PC-3 (cell line): Measurements from ENCODE around the gene CNTN1. TPM values are rescaled to one million over a fixed set of nuclear protein-coding genes. Genes with fewer than 3 reads are reported as not detected.

Experiments
- ATAC-seq: fragments of 200-7000 bp; cut with Tn5 transposase; 2 replicates; pipeline ENCODE4 v1.9.1; 2020; ENCODE audit warnings: mild to moderate bottlenecking, moderate library complexity
- BruUV-seq: library from RNA; stranded (reverse); fragments of 400-500 nt; replicated peaks from 2 replicates; lab custom pipeline; 2021; lab: Mats Ljungman, UMichigan
- CTCF ChIA-PET: fragments of 300-600 bp; sonication (Branson Sonifier 250); formaldehyde crosslinking; loops from one replicate; lab custom pipeline; 2022; ENCODE audit warnings: antibody characterized with exemption; lab: Charles Lee
- POLR2A ChIA-PET: fragments of 300-600 bp; sonication (Branson Sonifier 250); formaldehyde crosslinking; loops from one replicate; lab custom pipeline; 2022; ENCODE audit warnings: antibody characterized with exemption; ENCODE audit not compliant: unreplicated experiment; lab: Charles Lee
- DNase-seq: peaks from one replicate; pipeline ENCODE4 v3.0.0-alpha.2; 2015
- H2AFZ ChIP-seq: fragments of 300-600 bp; sonication (generic); 2 replicates; pipeline ENCODE4 v1.6.0; 2016; ENCODE audit warnings: antibody characterized with exemption, low read length
- H3F3A ChIP-seq: fragments of 300-600 bp; sonication (generic); one replicate; pipeline ENCODE4 v1.6.0; 2017; ENCODE audit warnings: antibody characterized with exemption, low read length, control low read depth, mild to moderate bottlenecking; ENCODE audit not compliant: unreplicated experiment
- H3K27ac ChIP-seq: fragments of 300-600 bp; sonication (generic); 2 replicates; pipeline ENCODE4 v1.5.1; 2016; ENCODE audit warnings: mild to moderate bottlenecking, low read length
- H3K27me3 ChIP-seq: fragments of 300-600 bp; sonication (generic); 2 replicates; pipeline ENCODE4 v1.6.1; 2016; ENCODE audit warnings: low read length, mixed read lengths
- H3K36me3 ChIP-seq: fragments of 300-600 bp; sonication (generic); 2 replicates; pipeline ENCODE4 v1.6.1; 2016; ENCODE audit warnings: low read depth, mixed run types, low read length, mixed read lengths
- H3K4me1 ChIP-seq: fragments of 300-600 bp; sonication (generic); 2 replicates; pipeline ENCODE4 v1.5.1; 2016; ENCODE audit warnings: low read length; ENCODE audit not compliant: insufficient read depth
- H3K4me2 ChIP-seq: fragments of 300-600 bp; sonication (generic); 2 replicates; pipeline ENCODE4 v1.6.0; 2016; ENCODE audit warnings: low read length
- H3K4me3 ChIP-seq: fragments of 300-600 bp; sonication (generic); 2 replicates; pipeline ENCODE4 v1.5.1; 2016; ENCODE audit warnings: mild to moderate bottlenecking, low read length, mixed read lengths
- H3K79me2 ChIP-seq: fragments of 300-600 bp; sonication (generic); 2 replicates; pipeline ENCODE4 v1.6.1; 2017; ENCODE audit warnings: low read length, mixed read lengths
- H3K9ac ChIP-seq: fragments of 300-600 bp; sonication (generic); 2 replicates; pipeline ENCODE4 v1.6.0; 2016; ENCODE audit warnings: mild to moderate bottlenecking, low read length
- H3K9me2 ChIP-seq: fragments of 300-600 bp; sonication (generic); replicated peaks from 2 replicates; pipeline ENCODE4 v1.6.1; 2016; ENCODE audit warnings: mixed run types, low read length, mixed read lengths
- H3K9me3 ChIP-seq: fragments of 300-600 bp; sonication (generic); 2 replicates; pipeline ENCODE4 v1.6.1; 2016; ENCODE audit warnings: low read length, mixed read lengths
- H4K20me1 ChIP-seq: fragments of 300-600 bp; sonication (generic); 2 replicates; pipeline ENCODE4 v1.6.1; 2016; ENCODE audit warnings: low read length, mixed read lengths
- CTCF ChIP-seq: fragments of 300-600 bp; sonication (generic); conservative IDR thresholded peaks from 2 replicates; pipeline ENCODE4 v1.5.1; 2017; ENCODE audit warnings: antibody characterized with exemption, low read depth, mild to moderate bottlenecking, low read length
- EZH2 ChIP-seq: fragments of 300-600 bp; sonication (generic); IDR thresholded peaks from one replicate; pipeline ENCODE4 v1.6.1; 2017; ENCODE audit warnings: antibody characterized with exemption, mild to moderate bottlenecking, low read length; ENCODE audit not compliant: unreplicated experiment
- EZH2phosphoT487 ChIP-seq: fragments of 300-600 bp; sonication (generic); IDR thresholded peaks from 2 replicates; pipeline ENCODE4 v1.6.1; 2018; ENCODE audit warnings: mild to moderate bottlenecking, antibody characterized with exemption, low read length, borderline replicate concordance
- intact Hi-C: fragments of 100-400 bp; cut with micrococcal nuclease; formaldehyde crosslinking; loops from 2 replicates; pipeline ENCODE4 v1.9.0; 2023
- total RNA-seq: library from RNA; depleted of rRNA; stranded (reverse); fragments of >200 nt; gene quantifications from 2 replicates; pipeline ENCODE4 v1.2.3, GENCODE V29; 2014

CNTN1 gene
- total RNA-seq, 1 experiment from 2014 or later = not detected

- Histone ChIP-seq H3K4me3 (no peak overlapping the region), H2AFZ (no peak overlapping the region), H3K36me3 (no peaks in the 10 kb centered on the region), H4K20me1 (no peaks in the 10 kb centered on the region), H3F3A (no peaks in the 10 kb centered on the region), H3K9ac (no peak overlapping the region), H3K4me1 (no peaks in the 10 kb centered on the region), H3K79me2 (no peaks in the 10 kb centered on the region), H3K27me3 (peaks cover 13% of the 10 kb centered on the region; the same call in 1 of the 2 replicates), H3K27ac (no peak overlapping the region), H3K4me2 (no peak overlapping the region), H3K9me3 (no peaks in the 10 kb centered on the region), H3K9me2 (no peaks in the 10 kb centered on the region)
- ChIA-PET CTCF (no interaction called here), POLR2A (no interaction called here)
- ATAC-seq (no peak), DNase-seq (no peak)
- intact Hi-C loops = no loop called here
- TF ChIP-seq EZH2phosphoT487 (no peak), EZH2 (no peak), CTCF (no peak)
- no TSS peak for BruUV-seq
Observed at GRCh38 chr12:40717576-40717975, 25.3 kb downstream of the CNTN1 start.

- H3K36me3 ChIP-seq = no peaks in the 10 kb centered on the region
- ATAC-seq (no peak), DNase-seq (no peak)
- no peak overlapping the region for H3K9ac ChIP-seq
- H3K4me3 ChIP-seq = no peak overlapping the region
- TF ChIP-seq CTCF (no peak), EZH2 (no peak), EZH2phosphoT487 (no peak)
- no peak overlapping the region for H2AFZ ChIP-seq
- H3K9me2 ChIP-seq = no peaks in the 10 kb centered on the region
- intact Hi-C loops = no loop called here
- H3K4me2 ChIP-seq = no peak overlapping the region
- H3K27me3 ChIP-seq = peaks cover 13% of the 10 kb centered on the region; the same call in 1 of the 2 replicates
- H3K27ac ChIP-seq = no peak overlapping the region
- no peaks in the 10 kb centered on the region for H3K4me1 ChIP-seq
- no peaks in the 10 kb centered on the region for H3F3A ChIP-seq
- ChIA-PET CTCF (no interaction called here), POLR2A (no interaction called here)
- no peaks in the 10 kb centered on the region for H3K9me3 ChIP-seq
- H4K20me1 ChIP-seq = no peaks in the 10 kb centered on the region
- no TSS peak for BruUV-seq
- no peaks in the 10 kb centered on the region for H3K79me2 ChIP-seq
Observed at GRCh38 chr12:40718878-40719372, 26.7 kb downstream of the CNTN1 start.

- TF ChIP-seq EZH2 (no peak), EZH2phosphoT487 (no peak), CTCF (no peak)
- Histone ChIP-seq H3K27ac (no peak overlapping the region), H4K20me1 (no peaks in the 10 kb centered on the region), H3F3A (no peaks in the 10 kb centered on the region), H3K27me3 (peaks cover 5% of the 10 kb centered on the region; the same call in 1 of the 2 replicates), H3K4me1 (no peaks in the 10 kb centered on the region), H3K36me3 (no peaks in the 10 kb centered on the region), H3K79me2 (no peaks in the 10 kb centered on the region), H3K9me3 (no peaks in the 10 kb centered on the region), H3K4me2 (no peak overlapping the region), H3K4me3 (no peak overlapping the region), H2AFZ (no peak overlapping the region), H3K9me2 (no peaks in the 10 kb centered on the region), H3K9ac (no peak overlapping the region)
- POLR2A ChIA-PET = no interaction called here
- ATAC-seq (no peak), DNase-seq (no peak)
- BruUV-seq = no TSS peak
- CTCF ChIA-PET = no interaction called here
- intact Hi-C loops = no loop called here
Observed at GRCh38 chr12:40723001-40723400, 30.8 kb downstream of the CNTN1 start.
